MM.1S (cell line): ENCODE data around the gene KAT7.

Experiments
- CTCF ChIP-seq: fragments of 300-600 bp; sonication (generic); IDR thresholded peaks from 2 replicates; pipeline ENCODE4 v1.5.1; 2016; ENCODE audit warnings: antibody characterized with exemption, low read length, mixed read lengths
- EZH2 ChIP-seq: fragments of 300-600 bp; sonication (generic); optimal IDR thresholded peaks from 2 replicates; pipeline ENCODE3; 2017; ENCODE audit warnings: low read depth, mild to moderate bottlenecking, antibody characterized with exemption, low read length, mixed read lengths
- EZH2phosphoT487 ChIP-seq: fragments of 300-600 bp; sonication (generic); IDR thresholded peaks from 2 replicates; pipeline ENCODE4 v1.6.1; 2018; ENCODE audit warnings: antibody characterized with exemption, low read length

GRCh38 chr17:49741009-49741691 lies 47.3 kb upstream of the KAT7 start:
- TF ChIP-seq EZH2phosphoT487 (no peak), CTCF (no peak), EZH2 (no peak)
